Transverse colon (tissue), 4 donors: ENCODE data around the gene PPP1R1A. TPM values are rescaled to one million over a fixed set of nuclear protein-coding genes. Genes with fewer than 3 reads are reported as not detected.

Source experiments
- DNase-seq: peaks from one replicate; pipeline ENCODE4 v3.0.0-alpha.2; 2019
- H3K27ac ChIP-seq, 4 donors: fragments of 200-600 bp; sonication (generic); 2 replicates each; pipeline ENCODE4 v1.5.1; 2016 to 2018; ENCODE audit warnings: inconsistent platforms in 4 of 4
- H3K27me3 ChIP-seq: fragments of 200-600 bp; sonication (generic); 2 replicates; pipeline ENCODE4 v1.5.1; 2017; ENCODE audit warnings: inconsistent platforms
- H3K36me3 ChIP-seq, 4 donors: fragments of 200-600 bp; sonication (generic); 2 replicates each; pipeline ENCODE4 v1.5.1; 2017 to 2019; ENCODE audit warnings: inconsistent platforms in 4 of 4
- H3K4me1 ChIP-seq, 4 donors: fragments of 200-600 bp; sonication (generic); 2 replicates each; pipeline ENCODE4 v1.5.1; 2017 to 2020; ENCODE audit warnings: inconsistent platforms in 4 of 4
- H3K4me3 ChIP-seq, 4 donors: fragments of 200-600 bp; sonication (generic); 1 replicate in 1 of 4; 2 replicates in 3 of 4; pipeline versions ENCODE4 v1.5.1 to v1.6.1; 2017 to 2019; ENCODE audit warnings: inconsistent platforms in 4 of 4
- H3K9me3 ChIP-seq, 2 donors: fragments of 200-600 bp; sonication (generic); 2 replicates each; pipeline ENCODE4 v1.5.1; 2017 to 2019; ENCODE audit warnings: inconsistent platforms in 2 of 2
- EP300 ChIP-seq: sonication (generic); formaldehyde crosslinking; IDR thresholded peaks from one replicate; pipeline ENCODE4 v1.6.1; 2017; ENCODE audit warnings: antibody characterized with exemption, low read depth
- POLR2A ChIP-seq: fragments of 450-650 bp; IDR thresholded peaks from one replicate; pipeline ENCODE4 v1.6.1; 2016; ENCODE audit warnings: antibody characterized with exemption, mild to moderate bottlenecking, moderate library complexity
- POLR2AphosphoS5 ChIP-seq, 3 donors: sonication (generic); formaldehyde crosslinking; IDR thresholded peaks; one replicate each; pipeline ENCODE4 v1.6.1; 2016; ENCODE audit warnings: antibody characterized with exemption in 3 of 3
- WGBS, 2 donors: methylation state at CpG; one replicate each; pipeline ENCODE4 v1.1.5; 2018; ENCODE audit warnings: low coverage in 1 of 2; 5-methylcytosine and 5-hydroxymethylcytosine counted together
- in situ Hi-C, 4 donors: fragments of 200-750 bp; cut with MboI; loops; one replicate each; pipeline versions ENCODE4 v1.15.0 to v1.15.1; 2017; ENCODE audit warnings: low sequenced_read_pairs in 3 of 4, low pct_ligation_motif_present in 1 of 4, low pct_unique_long_range_greater_than_20kb in 1 of 4
- intact Hi-C: fragments of 100-400 bp; cut with DNase I; formaldehyde crosslinking; loops from one replicate; pipeline ENCODE4 v1.15.1; 2023; ENCODE audit warnings: low total_unique reads
- total RNA-seq, 4 donors: library from RNA; depleted of rRNA; stranded (reverse); fragments of >200 nt; gene quantifications; one replicate each; pipeline ENCODE4 v1.1.0, GENCODE V29; 2016
- TF ChIP-seq, protein P1 (sequence below), 5 experiments: fragments of 200-600 bp in 3 of 5; fragments of 450-650 bp in 2 of 5; sonication (generic) in 3 of 5; IDR thresholded peaks; 1 replicate in 2 of 5; 2 replicates in 3 of 5; pipeline ENCODE4 v1.5.1; 2016 to 2017; ENCODE audit warnings: antibody characterized with exemption in 5 of 5, inconsistent platforms in 3 of 5, mild to moderate bottlenecking in 2 of 5, moderate library complexity in 1 of 5

PPP1R1A gene
- total RNA-seq, 4 donors from 2014 or later = 3.3 to 67.0 (median 4.0) TPM

DNA sequence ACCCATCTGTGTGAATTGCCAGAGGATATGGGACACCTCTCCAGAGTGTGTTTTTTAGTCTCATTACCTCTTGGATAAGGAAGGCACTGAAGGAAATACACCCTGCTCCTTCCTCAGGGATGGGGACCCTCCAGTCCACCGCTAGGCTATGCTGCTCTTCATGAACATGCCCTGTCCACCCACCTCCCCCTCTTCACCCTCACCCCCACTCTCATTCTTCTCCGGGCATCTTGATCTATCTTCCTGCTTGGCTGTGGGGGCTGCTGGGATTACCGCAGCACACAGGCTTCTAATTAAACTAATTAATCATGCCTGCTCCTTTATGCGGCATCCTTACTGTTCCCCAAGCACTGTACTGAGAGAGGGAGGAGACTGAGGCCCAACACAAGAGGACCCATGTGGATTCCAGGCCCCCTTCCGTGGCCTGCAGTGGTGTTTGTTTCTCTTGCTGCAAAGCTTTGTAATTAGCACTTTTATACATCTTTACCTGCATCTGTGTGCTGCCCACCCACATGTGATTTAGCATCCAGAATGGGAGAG is 46.6 kb downstream of the PPP1R1A start:
- H3K4me1 ChIP-seq = no peaks in the 10 kb centered on the region
- intact Hi-C loops = no loop called here
- 78 to 84% methylated on average over 4 to 5 of the region's 5 CpGs for WGBS, 2 donors
- H3K9me3 ChIP-seq = no peaks in the 10 kb centered on the region
- DNase-seq = no peak
- TF ChIP-seq EP300 (no peak), POLR2A (no peak)
- TF ChIP-seq, protein P1, sequence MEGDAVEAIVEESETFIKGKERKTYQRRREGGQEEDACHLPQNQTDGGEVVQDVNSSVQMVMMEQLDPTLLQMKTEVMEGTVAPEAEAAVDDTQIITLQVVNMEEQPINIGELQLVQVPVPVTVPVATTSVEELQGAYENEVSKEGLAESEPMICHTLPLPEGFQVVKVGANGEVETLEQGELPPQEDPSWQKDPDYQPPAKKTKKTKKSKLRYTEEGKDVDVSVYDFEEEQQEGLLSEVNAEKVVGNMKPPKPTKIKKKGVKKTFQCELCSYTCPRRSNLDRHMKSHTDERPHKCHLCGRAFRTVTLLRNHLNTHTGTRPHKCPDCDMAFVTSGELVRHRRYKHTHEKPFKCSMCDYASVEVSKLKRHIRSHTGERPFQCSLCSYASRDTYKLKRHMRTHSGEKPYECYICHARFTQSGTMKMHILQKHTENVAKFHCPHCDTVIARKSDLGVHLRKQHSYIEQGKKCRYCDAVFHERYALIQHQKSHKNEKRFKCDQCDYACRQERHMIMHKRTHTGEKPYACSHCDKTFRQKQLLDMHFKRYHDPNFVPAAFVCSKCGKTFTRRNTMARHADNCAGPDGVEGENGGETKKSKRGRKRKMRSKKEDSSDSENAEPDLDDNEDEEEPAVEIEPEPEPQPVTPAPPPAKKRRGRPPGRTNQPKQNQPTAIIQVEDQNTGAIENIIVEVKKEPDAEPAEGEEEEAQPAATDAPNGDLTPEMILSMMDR (IDR thresholded peaks at IDR 0.05) = no peak
- H3K4me3 ChIP-seq = no peak overlapping the region
- H3K27me3 ChIP-seq = no peaks in the 10 kb centered on the region
- in situ Hi-C loops = no loop called here
- H3K27ac ChIP-seq = no peak overlapping the region
- H3K36me3 ChIP-seq = no peaks in the 10 kb centered on the region

DNA sequence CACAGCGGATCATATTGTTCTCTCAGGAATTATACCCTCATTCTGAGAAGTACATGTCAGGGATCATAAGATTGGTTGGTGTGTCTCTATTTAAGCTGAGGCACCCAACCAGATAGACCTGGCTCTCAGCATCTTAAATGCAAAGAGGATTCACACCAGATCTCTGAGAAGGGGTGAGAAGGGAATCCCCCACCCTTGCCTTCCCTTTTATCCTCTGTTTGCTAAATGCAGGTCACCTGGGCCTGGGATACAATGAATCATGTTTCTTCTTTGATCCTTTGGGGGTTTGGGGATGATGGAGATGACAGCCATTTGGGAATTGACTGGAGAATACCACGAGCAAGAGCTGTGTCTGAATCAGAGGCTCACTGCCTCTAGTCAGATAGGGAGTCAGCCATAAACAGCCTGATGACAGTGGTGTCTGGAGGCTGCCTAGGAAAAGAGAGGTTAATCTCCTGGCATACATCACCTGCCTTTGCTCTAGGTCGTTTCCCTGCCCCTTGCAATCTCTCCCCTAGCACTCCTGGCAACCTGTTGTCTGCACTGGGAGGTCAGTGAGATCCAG is 50.2 kb downstream of the PPP1R1A start:
- no peak overlapping the region for H3K27ac ChIP-seq
- TF ChIP-seq, protein P1 (IDR thresholded peaks at IDR 0.05) = no peak
- TF ChIP-seq EP300 (no peak), POLR2AphosphoS5 (IDR thresholded peaks at IDR 0.05) (no peak), POLR2A (no peak)
- 60 to 80% methylated on average over 1 to 3 of the region's 3 CpGs for WGBS, 2 donors
- no peak overlapping the region for H3K4me3 ChIP-seq
- H3K4me1 ChIP-seq = no peaks in the 10 kb centered on the region
- H3K36me3 ChIP-seq = no peaks in the 10 kb centered on the region
- in situ Hi-C loops = no loop called here
- intact Hi-C loops = no loop called here
- H3K9me3 ChIP-seq = no peaks in the 10 kb centered on the region
- no peak for DNase-seq
- H3K27me3 ChIP-seq = no peaks in the 10 kb centered on the region

DNA sequence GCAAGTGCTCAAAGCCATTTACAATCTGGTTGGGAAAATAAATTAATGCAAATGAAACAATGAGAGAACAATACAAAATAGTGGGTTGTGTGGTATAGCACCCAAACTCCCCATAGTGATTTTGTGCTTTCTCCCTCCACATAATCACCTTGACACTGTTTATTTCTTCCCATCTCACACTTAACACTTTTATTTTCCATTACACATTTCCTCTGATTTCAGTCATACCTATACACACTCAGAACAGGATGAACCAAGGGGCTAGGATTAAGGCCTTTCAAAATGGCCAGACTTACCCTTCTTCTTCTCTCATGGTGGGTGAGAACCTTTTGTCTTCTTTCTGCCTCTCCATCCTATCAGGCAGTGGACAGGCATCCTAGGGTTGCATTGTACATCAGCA is 53.0 kb downstream of the PPP1R1A start:
- Histone ChIP-seq H3K27me3 (no peaks in the 10 kb centered on the region), H3K27ac (no peak overlapping the region), H3K36me3 (no peaks in the 10 kb centered on the region), H3K9me3 (no peaks in the 10 kb centered on the region), H3K4me3 (no peak overlapping the region), H3K4me1 (no peaks in the 10 kb centered on the region)
- DNase-seq = no peak
- TF ChIP-seq POLR2A = no peak
- TF ChIP-seq, protein P1 (IDR thresholded peaks at IDR 0.05) = no peak
- no peak for TF ChIP-seq POLR2AphosphoS5 (IDR thresholded peaks at IDR 0.05)
- TF ChIP-seq EP300 = no peak
- intact Hi-C loops = no loop called here
- in situ Hi-C loops = no loop called here

- no peak for DNase-seq
- Histone ChIP-seq H3K9me3 (no peaks in the 10 kb centered on the region), H3K4me1 (no peaks in the 10 kb centered on the region), H3K36me3 (no peaks in the 10 kb centered on the region), H3K4me3 (no peak overlapping the region), H3K27ac (no peak overlapping the region), H3K27me3 (no peaks in the 10 kb centered on the region)
- TF ChIP-seq EP300 (no peak), POLR2A (no peak), POLR2AphosphoS5 (IDR thresholded peaks at IDR 0.05) (no peak)
- TF ChIP-seq, protein P1 (IDR thresholded peaks at IDR 0.05) = no peak
- in situ Hi-C loops (no loop called here), intact Hi-C loops (loop anchor here (5.0 kb wide), 1 partner anchor 43 kb away; no protein-coding TSS in a partner anchor)
- 94% methylated on average over 4 of the region's 4 CpGs; no CpG with 5 or more reads in 1 of the 2 donors for WGBS, 2 donors
These were observed 58.9 kb downstream of the PPP1R1A start for GRCh38 chr12:54529581-54529980.

Other genes starting within 250 kb of the PPP1R1A start
- gene GPR84, start 224.2 kb downstream of the PPP1R1A start, total RNA-seq = not detected
- gene ZNF385A, start 203.9 kb downstream of the PPP1R1A start, total RNA-seq = 10 to 100 TPM in 1 of 4 donors, 1 to 10 TPM in 3; 1.9 to 17.5 (median 5.7) TPM
- gene ITGA5, start 169.4 kb downstream of the PPP1R1A start, total RNA-seq = 100 to 1,000 TPM in 1 of 4 donors, 10 to 100 TPM in 3; 37.7 to 217 (median 73.0) TPM
- gene GTSF1, start 115.1 kb downstream of the PPP1R1A start, total RNA-seq = not detected
- gene NCKAP1L, start 90.9 kb downstream of the PPP1R1A start, total RNA-seq = 10 to 100 TPM in 1 of 4 donors, 1 to 10 TPM in 3; 4.5 to 14.8 (median 8.0) TPM
- 1 to 10 TPM; 1.2 to 4.0 (median 2.6) TPM for gene PDE1B, start 39.1 kb downstream of the PPP1R1A start, total RNA-seq
- gene LACRT, start 46.2 kb upstream of the PPP1R1A start, total RNA-seq = not detected
- not detected for gene DCD, start 59.7 kb upstream of the PPP1R1A start, total RNA-seq